Hematopoietic multipotent progenitor cell treated with erythropoietin and hydrocortisone succinate and interleukin-3 and kit ligand, for 8 days (in vitro differentiated cells): ENCODE results near the gene BFSP2.
"Not testable (repeated sequence)": the region's sequence is repeated elsewhere in the genome, so short reads cannot be mapped to it uniquely, and the experiment has no call there.

Source experiments
- DNase-seq: peaks from one replicate; pipeline ENCODE4 v3.0.0-alpha.2; 2015

BFSP2 gene

GRCh38 chr3:133523758-133524157 lies 123.9 kb downstream of the BFSP2 start:
- DNase-seq = not testable (repeated sequence)
